Stimulated activated CD4-positive, alpha-beta T cell treated with anti-CD3 and anti-CD28 coated beads, Interleukin-15, amount 100 ng/mL, for 48 hours (primary cell): Measurements from ENCODE around the gene C6orf47.

Source experiments
- DNase-seq, 2 donors: peaks; one replicate each; pipeline ENCODE4 v3.0.0-alpha.2; 2020; ENCODE audit warnings: low read depth in 2 of 2

Gene C6orf47

DNA sequence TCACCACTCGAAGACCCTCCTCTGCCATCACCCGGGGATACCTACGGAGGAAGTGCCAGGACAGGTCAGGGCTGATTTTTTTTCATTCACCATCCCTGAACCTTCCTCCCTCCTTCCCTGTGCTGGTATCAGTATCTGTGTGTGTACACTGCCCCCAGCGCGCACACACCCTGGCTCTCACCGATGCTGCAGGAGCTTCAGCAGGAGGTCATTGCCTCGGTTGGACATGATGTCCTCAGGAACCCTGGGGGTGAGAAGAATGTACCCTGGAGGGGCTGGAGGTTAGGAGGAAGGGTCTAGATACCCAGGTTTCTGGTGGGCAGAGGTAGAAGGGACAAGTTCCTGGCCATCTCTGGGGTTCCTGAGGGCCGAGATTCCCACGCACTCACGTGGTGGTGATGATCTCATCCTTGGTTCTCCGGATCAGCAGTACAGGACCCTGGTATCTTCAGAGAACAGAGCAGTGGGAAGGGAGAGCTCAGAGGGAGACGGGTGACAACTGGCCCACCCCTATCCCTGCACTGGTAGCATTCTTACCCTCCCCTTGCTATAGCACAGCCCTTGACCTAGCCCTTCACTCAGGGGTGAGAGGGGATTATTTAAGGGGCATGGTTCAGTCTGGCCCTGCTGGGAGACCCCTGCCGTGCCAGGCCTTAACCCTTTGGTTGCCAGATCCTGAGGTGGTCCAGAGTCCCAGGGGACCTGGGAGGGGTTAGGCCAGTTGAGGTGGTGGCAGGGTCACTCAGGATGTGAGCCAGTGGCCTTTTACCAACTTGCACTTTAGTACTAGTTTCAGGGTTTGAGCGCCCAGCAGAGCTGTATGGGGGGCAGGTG is 27.5 kb upstream of the C6orf47 start:
- no peak for DNase-seq

GRCh38 chr6:31687321-31687720 is 26.7 kb upstream of the C6orf47 start:
- DNase-seq = no peak

GRCh38 chr6:31686483-31686882 is 25.9 kb upstream of the C6orf47 start:
- no peak for DNase-seq

DNA sequence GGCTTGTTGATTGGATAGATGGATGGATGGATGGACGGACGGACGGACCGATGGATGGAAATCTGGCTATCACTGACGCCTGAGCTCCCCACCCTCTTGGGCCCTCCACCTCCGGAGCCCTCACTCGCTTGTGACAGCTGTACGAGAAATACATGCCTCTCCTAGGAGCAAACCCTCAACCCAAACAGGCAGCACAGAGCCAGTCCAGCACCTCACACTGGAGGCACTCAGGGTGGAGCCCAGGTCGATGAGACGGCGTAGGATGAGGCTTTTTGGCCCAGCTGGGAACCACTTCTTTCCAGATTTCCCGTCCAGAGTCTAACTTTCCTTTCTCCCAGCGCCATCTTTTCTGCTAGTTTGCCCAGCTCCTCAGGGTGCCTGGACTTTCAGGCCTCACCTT is 23.0 kb upstream of the C6orf47 start:
- DNase-seq = no peak

DNA sequence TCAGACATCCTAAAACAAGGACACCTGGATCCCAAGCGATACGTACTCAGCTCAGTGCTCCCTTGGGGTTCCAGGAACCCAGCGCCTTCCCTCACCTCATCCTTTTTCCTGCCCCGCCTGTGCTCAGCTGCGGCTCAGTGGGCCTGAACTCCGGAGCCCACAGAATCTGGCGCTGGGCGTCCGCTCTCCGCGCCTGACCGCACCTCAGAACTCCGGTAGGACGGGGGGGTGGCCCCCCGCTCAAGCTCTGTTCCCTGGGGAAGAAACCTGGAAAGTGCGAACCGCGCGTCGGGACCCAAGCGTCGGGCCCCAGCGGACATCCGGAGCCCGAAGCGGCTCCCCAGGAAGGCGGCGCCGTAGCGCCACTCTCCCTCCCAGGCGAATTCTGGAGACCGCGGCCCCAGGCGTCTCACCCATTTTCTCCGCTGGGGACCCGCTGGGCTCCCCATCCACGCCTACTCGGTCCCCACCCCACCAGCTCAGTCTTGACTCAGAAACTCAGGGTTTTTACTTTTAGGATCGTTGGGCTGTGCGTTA is 20.6 kb upstream of the C6orf47 start:
- peak in 1 of 2 donors; percentile 39 for DNase-seq

DNA sequence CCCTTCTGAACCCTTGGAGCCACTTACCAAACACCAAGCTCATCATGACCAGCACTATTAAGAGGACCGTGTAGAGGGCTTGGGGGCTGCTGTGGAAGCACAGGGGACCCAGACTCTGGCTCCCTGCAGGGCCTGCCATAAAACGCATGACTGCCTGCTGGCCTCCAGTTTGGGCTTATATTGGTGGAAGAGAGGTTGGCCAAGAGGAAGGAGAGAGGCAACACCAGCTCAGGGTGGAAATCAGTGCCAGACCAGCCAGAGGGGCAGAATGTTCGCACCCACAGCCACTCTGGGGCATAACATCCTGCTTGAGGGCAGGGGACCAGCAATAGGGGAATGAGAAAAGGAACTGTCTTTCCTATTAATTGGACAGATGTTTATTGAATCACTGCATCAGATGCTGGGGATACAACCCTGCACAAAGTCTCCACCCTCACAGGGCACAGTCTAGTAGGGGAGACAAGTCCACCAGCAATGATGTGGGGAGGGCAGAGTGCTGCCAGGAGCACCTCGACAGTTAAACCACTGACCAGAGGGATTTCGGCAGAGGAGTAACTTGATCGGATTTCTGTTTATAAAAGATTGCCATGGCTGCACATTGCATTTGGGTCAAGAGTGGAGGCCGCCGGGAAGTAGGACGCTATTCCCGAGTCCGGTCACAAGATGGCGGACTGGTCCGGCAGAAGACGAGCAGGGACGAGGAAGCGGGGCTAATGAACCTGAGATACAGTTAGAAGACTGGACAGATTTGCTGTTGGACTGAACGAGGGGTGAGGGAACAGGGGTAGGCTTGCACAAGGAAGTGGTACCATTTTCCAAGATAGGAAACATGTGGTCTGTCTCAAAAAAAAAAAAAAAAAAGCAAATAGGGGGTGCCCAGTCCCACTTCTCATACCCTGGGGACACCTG is 19.9 kb upstream of the C6orf47 start, which contains the start of gene LY6G5C:
LY6G5C (minus strand) TSS at position 842 of the 909 bp plus-strand sequence; CDS start at position 148, 694 bp downstream.
- peak in 1 of 2 donors; percentile 49 for DNase-seq

DNA sequence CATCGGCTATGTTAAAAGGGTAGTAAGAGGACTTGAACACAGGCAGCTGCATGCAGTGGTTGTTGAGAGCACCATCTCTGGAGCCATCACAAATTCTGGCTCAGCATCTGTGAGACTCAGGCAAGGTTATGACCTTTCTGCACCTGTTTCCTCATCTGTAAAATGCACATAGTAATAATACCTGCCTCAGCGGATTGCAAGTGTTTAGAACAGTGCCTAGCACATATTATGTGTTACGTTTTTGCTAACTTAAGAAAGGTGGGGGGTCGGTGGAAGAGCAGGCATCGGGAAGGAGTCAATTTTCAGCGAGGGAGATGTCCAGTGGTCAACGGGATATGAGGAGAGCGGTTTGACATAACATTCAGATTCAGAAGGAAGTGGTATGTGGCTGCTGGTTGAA is 17.4 kb upstream of the C6orf47 start:
- no peak for DNase-seq

GRCh38 chr6:31676904-31677303 is 16.3 kb upstream of the C6orf47 start:
- no peak for DNase-seq

GRCh38 chr6:31676322-31676903 is 15.8 kb upstream of the C6orf47 start:
- no peak for DNase-seq

DNA sequence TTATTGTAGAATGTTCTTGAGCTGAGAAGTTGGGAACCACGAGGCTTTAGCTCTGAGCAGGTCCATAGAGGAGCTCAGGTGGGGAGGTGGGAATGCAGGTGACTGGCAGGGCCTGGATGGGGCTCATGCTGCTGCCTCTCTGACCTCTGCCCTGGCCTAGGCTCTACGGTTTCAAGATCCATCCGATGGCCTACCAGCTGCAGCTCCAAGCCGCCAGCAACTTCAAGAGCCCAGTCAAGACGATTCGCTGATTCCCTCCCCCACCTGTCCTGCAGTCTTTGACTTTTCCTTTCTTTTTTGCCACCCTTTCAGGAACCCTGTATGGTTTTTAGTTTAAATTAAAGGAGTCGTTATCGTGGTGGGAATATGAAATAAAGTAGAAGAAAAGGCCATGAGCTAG is 9.1 kb upstream of the C6orf47 start, which contains the start of gene LY6G5B:
LY6G5B (plus strand) TSS at position 301 of the 400 bp plus-strand sequence. CDS start 975 bp downstream, outside the sequence.
- DNase-seq = no peak

GRCh38 chr6:31666337-31666965 is 5.9 kb upstream of the C6orf47 start:
- no peak for DNase-seq

GRCh38 chr6:31665501-31666336 is 5.1 kb upstream of the C6orf47 start, which contains the start of gene CSNK2B:
Gene CSNK2B, plus strand, starts transcription at chr6:31666080. Its CDS starts 752 bp downstream, at chr6:31666832.
- peak; percentile 96 to 99 for DNase-seq

- peak; percentile 83 to 84 for DNase-seq
Measured at GRCh38 chr6:31664790-31665500, 4.4 kb upstream of the C6orf47 start, which contains the start of gene GPANK1. Gene GPANK1, minus strand, starts transcription at chr6:31664997. Its CDS starts 519 bp downstream, at chr6:31664478.

DNA sequence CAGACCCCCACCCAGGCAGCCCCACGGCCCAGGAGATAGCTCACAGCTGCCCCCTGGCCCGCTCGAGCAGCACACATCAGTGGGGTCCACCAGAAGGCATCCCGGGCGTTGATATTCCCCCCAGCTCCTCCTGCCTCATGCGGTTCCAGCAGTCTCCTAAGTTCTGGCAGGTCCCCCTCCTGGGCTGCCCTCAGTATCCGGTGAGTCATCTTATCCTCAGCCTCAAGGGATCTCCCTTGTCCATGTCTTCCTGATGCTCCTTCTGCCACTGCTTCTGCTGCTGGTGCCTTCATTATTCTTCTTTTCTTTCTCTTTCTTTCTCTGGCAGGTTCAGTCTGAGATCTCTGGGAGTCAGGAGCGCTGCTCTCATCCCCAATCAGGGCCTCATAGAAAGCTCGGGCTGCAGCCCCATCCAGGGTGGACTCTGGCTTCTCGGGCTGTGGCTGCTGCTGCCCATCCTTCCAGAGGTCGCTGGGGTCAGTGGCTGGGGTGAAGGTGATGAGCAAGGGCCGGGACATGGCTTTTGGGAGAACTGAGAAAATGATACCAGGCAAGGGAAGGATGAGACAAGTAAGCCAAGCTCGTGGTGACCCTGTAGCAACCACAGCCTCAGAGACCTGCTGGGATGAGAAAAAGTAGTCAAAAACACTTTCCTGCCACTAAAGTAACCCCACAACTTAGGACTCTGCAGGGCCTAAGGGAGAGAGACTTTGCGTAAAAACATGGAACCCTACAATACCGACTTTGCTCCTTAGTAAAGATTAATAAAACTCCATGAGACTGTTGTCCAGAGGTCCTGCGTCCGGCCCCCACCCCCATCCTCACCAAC is 3.6 kb upstream of the C6orf47 start:
- no peak for DNase-seq

DNA sequence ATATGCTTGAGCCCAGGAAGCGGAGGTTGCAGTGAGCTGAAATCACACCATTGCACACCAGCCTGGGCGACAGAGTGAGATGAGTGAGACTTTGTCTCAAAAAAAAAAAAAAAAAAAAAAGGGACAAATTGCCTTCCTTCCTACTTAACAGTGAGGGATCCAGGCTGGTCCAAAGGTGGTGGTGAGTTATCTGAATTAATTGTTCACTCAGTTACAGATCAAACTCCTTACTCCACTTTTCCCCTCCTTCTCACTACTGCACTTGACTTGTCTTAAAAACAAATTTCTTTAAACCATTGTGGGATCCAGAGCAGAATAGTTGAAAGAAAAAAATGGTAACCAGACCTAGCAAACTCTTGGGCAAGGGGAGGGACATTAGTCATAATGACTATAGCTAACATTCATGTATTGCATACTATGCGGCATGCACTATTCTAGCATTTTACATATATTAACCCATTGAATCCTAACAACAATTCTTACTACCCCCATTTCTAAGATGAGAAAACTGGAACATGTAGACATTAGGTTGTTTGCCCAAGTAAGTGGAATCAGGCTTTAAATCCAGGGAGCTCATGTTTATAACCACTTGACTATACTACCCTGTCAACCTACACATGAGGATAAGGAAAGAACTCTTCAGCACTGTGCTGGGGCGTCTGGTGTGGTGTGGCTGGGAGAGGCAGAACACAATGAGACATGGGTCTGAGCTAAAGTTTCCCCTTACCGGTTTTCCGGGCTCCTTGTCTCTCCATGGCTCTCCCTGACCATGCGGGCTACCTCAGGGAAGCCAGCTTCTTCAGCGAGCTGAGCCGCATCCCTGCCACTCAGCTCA is 2.8 kb upstream of the C6orf47 start:
- no peak for DNase-seq

- DNase-seq = no peak
Measured at GRCh38 chr6:31662124-31662723, 1.6 kb upstream of the C6orf47 start.
